SIG-M5 (cell line): ENCODE data around the gene WSCD1.

Experiments used
- DNase-seq: peaks from one replicate; lab custom pipeline; 2025; lab: John Stamatoyannopoulos, UW

WSCD1 gene

GRCh38 chr17:6086603-6087400, 16.6 kb downstream of the WSCD1 start:
- no peak for DNase-seq

- no peak for DNase-seq
These were observed 18.0 kb downstream of the WSCD1 start for GRCh38 chr17:6088141-6088540.

- DNase-seq = no peak
These were observed 20.1 kb downstream of the WSCD1 start for GRCh38 chr17:6090253-6090652.

GRCh38 chr17:6092182-6092902, 22.2 kb downstream of the WSCD1 start:
- no peak for DNase-seq

- no peak for DNase-seq
These were observed 22.8 kb downstream of the WSCD1 start for GRCh38 chr17:6092903-6093468.

GRCh38 chr17:6094453-6094852, 24.3 kb downstream of the WSCD1 start:
- DNase-seq = no peak

GRCh38 chr17:6094926-6095325, 24.7 kb downstream of the WSCD1 start:
- no peak for DNase-seq

GRCh38 chr17:6095501-6095900, 25.3 kb downstream of the WSCD1 start:
- no peak for DNase-seq

- DNase-seq = no peak
These were observed 26.2 kb downstream of the WSCD1 start for GRCh38 chr17:6096201-6097004.

GRCh38 chr17:6097005-6097279, 26.8 kb downstream of the WSCD1 start:
- no peak for DNase-seq

GRCh38 chr17:6098050-6098822, 28.1 kb downstream of the WSCD1 start:
- DNase-seq = no peak

GRCh38 chr17:6098823-6099180, 28.6 kb downstream of the WSCD1 start:
- no peak for DNase-seq

- DNase-seq = no peak
These were observed 29.3 kb downstream of the WSCD1 start for GRCh38 chr17:6099492-6099891.

GRCh38 chr17:6100146-6100545, 30.0 kb downstream of the WSCD1 start:
- DNase-seq = no peak

GRCh38 chr17:6100891-6101500, 30.8 kb downstream of the WSCD1 start:
- DNase-seq = no peak

- DNase-seq = no peak
These were observed 31.5 kb downstream of the WSCD1 start for GRCh38 chr17:6101706-6102105.

- no peak for DNase-seq
These were observed 32.4 kb downstream of the WSCD1 start for GRCh38 chr17:6102615-6103014.

- no peak for DNase-seq
These were observed 34.9 kb downstream of the WSCD1 start for GRCh38 chr17:6104956-6105648.

GRCh38 chr17:6105649-6106007, 35.4 kb downstream of the WSCD1 start:
- DNase-seq = no peak

GRCh38 chr17:6106212-6106611, 36.0 kb downstream of the WSCD1 start:
- no peak for DNase-seq

GRCh38 chr17:6107791-6108190, 37.6 kb downstream of the WSCD1 start:
- DNase-seq = no peak
